Neural cell (in vitro differentiated cells): ENCODE results near the gene KCNK7. TPM values are rescaled to one million over a fixed set of nuclear protein-coding genes. Genes with fewer than 3 reads are reported as not detected.

Experiments used
- H2AFZ ChIP-seq: fragments of 200-600, 300-800 bp; sonication (generic), shearing (Covaris generic); 2 replicates; pipeline ENCODE4 v1.6.0; 2014; ENCODE audit warnings: low read depth, mild to moderate bottlenecking, antibody characterized with exemption, low read length, moderate library complexity
- H3F3A ChIP-seq: fragments of 200-600 bp; shearing (Covaris generic); 2 replicates; pipeline ENCODE4 v1.6.1; 2016; ENCODE audit warnings: mild to moderate bottlenecking, moderate library complexity, mixed read lengths, antibody characterized with exemption, low read length; ENCODE audit not compliant: insufficient read depth, poor library complexity, severe bottlenecking
- H3K27ac ChIP-seq: fragments of 200-600, 300-800 bp; sonication (generic), shearing (Covaris generic); 2 replicates; pipeline ENCODE4 v1.5.1; 2014; ENCODE audit warnings: mild to moderate bottlenecking, low read length, moderate library complexity
- H3K27me3 ChIP-seq: fragments of 300-800, 200-600 bp; sonication (generic), shearing (Covaris generic); 2 replicates; pipeline ENCODE4 v1.6.0; 2014; ENCODE audit warnings: mild to moderate bottlenecking, low read depth, low read length, moderate library complexity; ENCODE audit not compliant: insufficient read depth
- H3K36me3 ChIP-seq: fragments of 300-800, 200-600 bp; sonication (generic), shearing (Covaris generic); 2 replicates; pipeline ENCODE4 v1.5.1; 2014; ENCODE audit warnings: mild to moderate bottlenecking, antibody characterized with exemption, low read length, moderate library complexity; ENCODE audit not compliant: insufficient read depth
- H3K4me2 ChIP-seq: fragments of 300-800, 200-600 bp; sonication (generic), shearing (Covaris generic); 2 replicates; pipeline ENCODE4 v1.6.0; 2014; ENCODE audit warnings: mild to moderate bottlenecking, low read length
- H3K4me3 ChIP-seq: fragments of 300-800, 200-600 bp; sonication (generic), shearing (Covaris generic); 2 replicates; pipeline ENCODE4 v1.5.1; 2014; ENCODE audit warnings: mild to moderate bottlenecking, low read length, moderate library complexity
- H3K79me2 ChIP-seq: fragments of 200-600 bp; shearing (Covaris generic); replicated peaks from 2 replicates; pipeline ENCODE4 v1.6.0; 2014; ENCODE audit warnings: mild to moderate bottlenecking, low read length, moderate library complexity; ENCODE audit not compliant: insufficient read depth
- H3K9ac ChIP-seq: fragments of 300-800, 200-600 bp; sonication (generic), shearing (Covaris generic); 2 replicates; pipeline ENCODE4 v1.6.1; 2016; ENCODE audit warnings: mild to moderate bottlenecking, low read length, mixed read lengths
- H3K9me2 ChIP-seq: fragments of 200-600 bp; shearing (Covaris generic); 2 replicates; pipeline ENCODE4 v1.6.1; 2016; ENCODE audit warnings: mild to moderate bottlenecking, low read length, mixed read lengths; ENCODE audit not compliant: insufficient read depth
- H3K9me3 ChIP-seq: fragments of 200-600, 300-800 bp; sonication (generic), shearing (Covaris generic); 2 replicates; pipeline ENCODE4 v1.6.1; 2016; ENCODE audit warnings: mild to moderate bottlenecking, mixed run types, low read length, moderate library complexity, mixed read lengths
- H4K20me1 ChIP-seq: fragments of 200-600 bp; shearing (Covaris generic); 2 replicates; pipeline ENCODE4 v1.6.1; 2016; ENCODE audit warnings: mild to moderate bottlenecking, mixed run types; ENCODE audit not compliant: insufficient read depth
- CTCF ChIP-seq: fragments of 450-650 bp; IDR thresholded peaks from 2 replicates; pipeline ENCODE4 v1.5.1; 2014; ENCODE audit warnings: antibody characterized with exemption, mild to moderate bottlenecking, moderate library complexity; ENCODE audit not compliant: poor library complexity, severe bottlenecking
- EP300 ChIP-seq: fragments of 450-650 bp; conservative IDR thresholded peaks from 2 replicates; pipeline ENCODE4 v1.6.1; 2014; ENCODE audit warnings: antibody characterized with exemption, mild to moderate bottlenecking, moderate library complexity; ENCODE audit not compliant: poor library complexity, severe bottlenecking
- EZH2 ChIP-seq: fragments of 200-600, 300-800 bp; shearing (Covaris generic), sonication (generic); IDR thresholded peaks from 2 replicates; pipeline ENCODE4 v1.6.1; 2014; ENCODE audit warnings: antibody characterized with exemption, low read length, borderline replicate concordance, mild to moderate bottlenecking; ENCODE audit not compliant: insufficient read depth, poor library complexity, severe bottlenecking
- MXI1 ChIP-seq: fragments of 450-650 bp; conservative IDR thresholded peaks from 2 replicates; pipeline ENCODE4 v1.6.1; 2014; ENCODE audit warnings: antibody characterized with exemption, mild to moderate bottlenecking; ENCODE audit not compliant: poor library complexity, severe bottlenecking
- POLR2AphosphoS5 ChIP-seq: IDR thresholded peaks from 2 replicates; pipeline ENCODE4 v1.6.1; 2012
- RAD21 ChIP-seq: fragments of 450-650 bp; conservative IDR thresholded peaks from 2 replicates; pipeline ENCODE4 v1.6.1; 2014; ENCODE audit warnings: antibody characterized with exemption, mild to moderate bottlenecking, moderate library complexity
- REST ChIP-seq: IDR thresholded peaks from 2 replicates; pipeline ENCODE4 v1.6.1; 2012; ENCODE audit warnings: borderline replicate concordance
- SMC3 ChIP-seq: fragments of 450-650 bp; conservative IDR thresholded peaks from 2 replicates; pipeline ENCODE4 v1.6.1; 2014; ENCODE audit warnings: antibody characterized with exemption, mild to moderate bottlenecking, moderate library complexity; ENCODE audit not compliant: poor library complexity
- TAF1 ChIP-seq: IDR thresholded peaks from 2 replicates; pipeline ENCODE4 v1.6.1; 2012; ENCODE audit warnings: low read depth
- polyA plus RNA-seq: library from polyadenylated mRNA; depleted of rRNA; stranded (reverse); fragments of >200 nt; gene quantifications from 2 replicates; pipeline ENCODE4 v1.2.3, GENCODE V29; 2014

Gene KCNK7
- polyA plus RNA-seq, 1 donor from 2014 or later: 1.1 TPM

- peaks cover 15% of the 10 kb centered on the region for H4K20me1 ChIP-seq
- H3K79me2 ChIP-seq: peaks cover 40% of the 10 kb centered on the region
- peaks cover 6% of the 10 kb centered on the region for H3F3A ChIP-seq
- no peaks in the 10 kb centered on the region for H3K36me3 ChIP-seq
- H3K4me3 ChIP-seq: peak overlapping the region; percentile 82
- H3K27ac ChIP-seq: peak overlapping the region; percentile 44
- no peaks in the 10 kb centered on the region for H3K9me2 ChIP-seq
- no peaks in the 10 kb centered on the region for H3K9me3 ChIP-seq
- peak overlapping the region; percentile 88 for H3K4me2 ChIP-seq
- no peak overlapping the region for H2AFZ ChIP-seq
- H3K9ac ChIP-seq: peak overlapping the region; percentile 91
- peaks cover 7% of the 10 kb centered on the region for H3K27me3 ChIP-seq
- TF ChIP-seq TAF1: no peak
- TF ChIP-seq POLR2AphosphoS5: no peak
- peak; percentile 60 for TF ChIP-seq SMC3
- peak; percentile 76 for TF ChIP-seq CTCF
- TF ChIP-seq MXI1: peak; percentile 23
- TF ChIP-seq RAD21: peak; percentile 39
Observed at GRCh38 chr11:65574109-65574810, 21.3 kb downstream of the KCNK7 start.

GRCh38 chr11:65573391-65574079 is 22.1 kb downstream of the KCNK7 start:
- Histone ChIP-seq H2AFZ (no peak overlapping the region), H4K20me1 (peaks cover 15% of the 10 kb centered on the region), H3K27me3 (peaks cover 7% of the 10 kb centered on the region), H3K9me2 (no peaks in the 10 kb centered on the region), H3K9ac (peak overlapping the region; percentile 91), H3F3A (peaks cover 9% of the 10 kb centered on the region), H3K4me2 (peak overlapping the region; percentile 88), H3K9me3 (no peaks in the 10 kb centered on the region), H3K79me2 (peaks cover 43% of the 10 kb centered on the region), H3K27ac (peak overlapping the region; percentile 73), H3K4me3 (peak overlapping the region; percentile 82), H3K36me3 (no peaks in the 10 kb centered on the region)
- TF ChIP-seq SMC3 (no peak), RAD21 (no peak), EP300 (no peak), EZH2 (no peak), POLR2AphosphoS5 (no peak), REST (no peak)
